ENCODE measurements around the gene GPBAR1.

The GPBAR1 gene

GRCh38 chr2:218229239-218229638, 31.6 kb upstream of the GPBAR1 start:
- H3K27ac ChIP-seq = peak overlapping the region; percentile 85
- H3K4me1 ChIP-seq (ENCODE audit: low read depth, poor library complexity, severe bottlenecking) = peaks cover 59% of the 10 kb centered on the region
- H3K9ac ChIP-seq = peak overlapping the region; percentile 7; the same call in 1 of the 2 replicates
- H2AFZ ChIP-seq (ENCODE audit: low read depth) = no peak overlapping the region
- TF ChIP-seq, protein P1, sequence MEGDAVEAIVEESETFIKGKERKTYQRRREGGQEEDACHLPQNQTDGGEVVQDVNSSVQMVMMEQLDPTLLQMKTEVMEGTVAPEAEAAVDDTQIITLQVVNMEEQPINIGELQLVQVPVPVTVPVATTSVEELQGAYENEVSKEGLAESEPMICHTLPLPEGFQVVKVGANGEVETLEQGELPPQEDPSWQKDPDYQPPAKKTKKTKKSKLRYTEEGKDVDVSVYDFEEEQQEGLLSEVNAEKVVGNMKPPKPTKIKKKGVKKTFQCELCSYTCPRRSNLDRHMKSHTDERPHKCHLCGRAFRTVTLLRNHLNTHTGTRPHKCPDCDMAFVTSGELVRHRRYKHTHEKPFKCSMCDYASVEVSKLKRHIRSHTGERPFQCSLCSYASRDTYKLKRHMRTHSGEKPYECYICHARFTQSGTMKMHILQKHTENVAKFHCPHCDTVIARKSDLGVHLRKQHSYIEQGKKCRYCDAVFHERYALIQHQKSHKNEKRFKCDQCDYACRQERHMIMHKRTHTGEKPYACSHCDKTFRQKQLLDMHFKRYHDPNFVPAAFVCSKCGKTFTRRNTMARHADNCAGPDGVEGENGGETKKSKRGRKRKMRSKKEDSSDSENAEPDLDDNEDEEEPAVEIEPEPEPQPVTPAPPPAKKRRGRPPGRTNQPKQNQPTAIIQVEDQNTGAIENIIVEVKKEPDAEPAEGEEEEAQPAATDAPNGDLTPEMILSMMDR (conservative IDR thresholded peaks at IDR 0.05; ENCODE audit: low read depth, low read length) = no peak
- no peak overlapping the region for H3K4me3 ChIP-seq (IDR thresholded peaks at IDR 0.05; ENCODE audit: insufficient read depth, low read depth, low read length)
- H3K27me3 ChIP-seq (ENCODE audit: insufficient read depth, low read depth) = no peaks in the 10 kb centered on the region
- H3K79me2 ChIP-seq (ENCODE audit: insufficient read depth, low read depth) = peaks cover 60% of the 10 kb centered on the region; the same call in 1 of the 2 replicates
- peak overlapping the region; percentile 63 for H3K4me2 ChIP-seq
- peaks cover 27% of the 10 kb centered on the region for H3K36me3 ChIP-seq (ENCODE audit: insufficient read depth)
- H4K20me1 ChIP-seq (ENCODE audit: insufficient read depth) = no peaks in the 10 kb centered on the region

DNA sequence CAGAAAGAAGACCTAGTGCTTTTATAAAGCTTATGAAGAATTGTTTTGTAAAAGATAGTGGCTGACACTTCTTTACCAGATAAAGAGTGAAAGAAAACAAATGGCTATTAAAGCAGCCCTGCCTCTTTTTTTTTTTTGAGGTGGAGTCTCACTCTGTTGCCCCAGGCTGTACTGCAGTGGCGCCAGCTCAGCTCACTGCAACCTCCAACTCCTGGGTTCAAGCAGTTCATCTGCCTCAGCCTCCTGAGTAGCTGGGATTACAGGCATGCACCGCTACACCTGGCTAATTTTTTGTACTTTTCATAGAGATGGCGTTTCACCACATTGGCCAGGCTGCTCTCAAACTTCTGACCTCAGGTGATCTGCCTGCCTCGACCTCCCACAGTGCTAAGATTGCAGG, 31.0 kb upstream of the GPBAR1 start:
- Histone ChIP-seq H4K20me1 (ENCODE audit: insufficient read depth) (no peaks in the 10 kb centered on the region), H3K4me2 (peak overlapping the region; percentile 63), H3K27me3 (ENCODE audit: insufficient read depth, low read depth) (no peaks in the 10 kb centered on the region), H2AFZ (ENCODE audit: low read depth) (no peak overlapping the region), H3K79me2 (ENCODE audit: insufficient read depth, low read depth) (peaks cover 54% of the 10 kb centered on the region; the same call in 1 of the 2 replicates), H3K36me3 (ENCODE audit: insufficient read depth) (peaks cover 27% of the 10 kb centered on the region), H3K9ac (peak overlapping the region; percentile 7; the same call in 1 of the 2 replicates), H3K4me1 (ENCODE audit: low read depth, poor library complexity, severe bottlenecking) (peaks cover 54% of the 10 kb centered on the region), H3K4me3 (IDR thresholded peaks at IDR 0.05; ENCODE audit: insufficient read depth, low read depth, low read length) (no peak overlapping the region), H3K27ac (peak overlapping the region; percentile 85)
- TF ChIP-seq, protein P1 (conservative IDR thresholded peaks at IDR 0.05; ENCODE audit: low read depth, low read length) = no peak

- Histone ChIP-seq H3K4me3 (IDR thresholded peaks at IDR 0.05; ENCODE audit: insufficient read depth, low read depth, low read length) (no peak overlapping the region), H3K4me2 (peak overlapping the region; percentile 63), H3K79me2 (ENCODE audit: insufficient read depth, low read depth) (peaks cover 44% of the 10 kb centered on the region; the same call in 1 of the 2 replicates), H3K27me3 (ENCODE audit: insufficient read depth, low read depth) (no peaks in the 10 kb centered on the region), H2AFZ (ENCODE audit: low read depth) (no peak overlapping the region), H4K20me1 (ENCODE audit: insufficient read depth) (no peaks in the 10 kb centered on the region), H3K4me1 (ENCODE audit: low read depth, poor library complexity, severe bottlenecking) (peaks cover 54% of the 10 kb centered on the region), H3K27ac (peak overlapping the region; percentile 85), H3K36me3 (ENCODE audit: insufficient read depth) (peaks cover 27% of the 10 kb centered on the region), H3K9ac (no peak overlapping the region)
- TF ChIP-seq, protein P1 (conservative IDR thresholded peaks at IDR 0.05; ENCODE audit: low read depth, low read length) = peak; percentile 41; the same call in 1 of the 2 replicates
Measured at GRCh38 chr2:218230882-218231281, 29.9 kb upstream of the GPBAR1 start.

DNA sequence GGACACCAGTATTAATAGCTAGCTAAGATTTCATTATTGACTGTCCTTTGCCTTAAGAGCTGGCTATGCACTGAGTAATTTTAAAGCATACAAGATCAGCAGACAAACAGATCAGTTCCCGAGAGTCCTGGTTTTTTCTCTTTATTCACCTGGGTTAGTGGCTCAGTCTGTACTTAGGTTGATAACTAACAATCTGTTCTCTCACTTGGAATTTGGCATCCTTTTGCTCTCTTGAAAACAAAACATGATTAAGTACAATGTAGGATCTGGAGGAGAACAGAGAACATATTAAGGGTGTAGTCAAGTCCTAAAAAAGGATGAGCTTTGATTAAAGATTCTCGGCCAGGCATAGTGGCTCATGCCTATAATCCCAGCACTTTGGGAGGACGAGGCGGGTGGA, 27.3 kb upstream of the GPBAR1 start:
- Histone ChIP-seq H3K4me3 (IDR thresholded peaks at IDR 0.05; ENCODE audit: insufficient read depth, low read depth, low read length) (no peak overlapping the region), H3K4me2 (no peak overlapping the region), H3K36me3 (ENCODE audit: insufficient read depth) (peaks cover 23% of the 10 kb centered on the region), H3K9ac (no peak overlapping the region), H2AFZ (ENCODE audit: low read depth) (no peak overlapping the region), H4K20me1 (ENCODE audit: insufficient read depth) (no peaks in the 10 kb centered on the region), H3K79me2 (ENCODE audit: insufficient read depth, low read depth) (peaks cover 25% of the 10 kb centered on the region; the same call in 1 of the 2 replicates), H3K27me3 (ENCODE audit: insufficient read depth, low read depth) (no peaks in the 10 kb centered on the region), H3K27ac (no peak overlapping the region), H3K4me1 (ENCODE audit: low read depth, poor library complexity, severe bottlenecking) (peaks cover 32% of the 10 kb centered on the region)
- TF ChIP-seq, protein P1 (conservative IDR thresholded peaks at IDR 0.05; ENCODE audit: low read depth, low read length) = no peak

Measured in KMS-11 (cell line).